Gastrocnemius medialis (tissue), 4 donors: Measurements from ENCODE around the gene PGAM2.

Source experiments
- CTCF ChIP-seq, 5 experiments: fragments of 450-650 bp in 3 of 5; fragments of 200-600 bp in 2 of 5; sonication (generic) in 2 of 5; IDR thresholded peaks in 4 of 5; conservative IDR thresholded peaks in 1 of 5; 1 replicate in 4 of 5; 2 replicates in 1 of 5; pipeline ENCODE4 v1.5.1; 2016 to 2019; ENCODE audit warnings: antibody characterized with exemption in 5 of 5, mild to moderate bottlenecking in 3 of 5, moderate library complexity in 3 of 5
- POLR2A ChIP-seq, 2 donors: fragments of 450-650 bp; IDR thresholded peaks; one replicate each; pipeline ENCODE4 v1.6.1; 2017; ENCODE audit warnings: antibody characterized with exemption in 2 of 2, mild to moderate bottlenecking in 2 of 2, moderate library complexity in 2 of 2

GRCh38 chr7:44062180-44062902, 3.0 kb downstream of the PGAM2 start:
- TF ChIP-seq POLR2A (IDR thresholded peaks at IDR 0.05): no peak
- TF ChIP-seq CTCF (IDR thresholded peaks at IDR 0.05 in 4 of 5, conservative IDR thresholded peaks at IDR 0.05 in 1 of 5): no peak
